Activated CD8-positive, alpha-beta T cell treated with anti-CD3 and anti-CD28 coated beads, Interleukin-2, amount 10 ng/mL, durations not matched to agents 7 days and 5 days (primary cell): Measurements from ENCODE around the gene CCDC124. TPM values are rescaled to one million over a fixed set of nuclear protein-coding genes. Genes with fewer than 3 reads are reported as not detected.
"Not testable (repeated sequence)": the region's sequence is repeated elsewhere in the genome, so short reads cannot be mapped to it uniquely, and the experiment has no call there.

Source experiments
- ATAC-seq: fragments of 150-1000 bp; cut with Tn5 transposase; one replicate; pipeline ENCODE4 v1.10.0; 2021; ENCODE audit warnings: moderate library complexity
- CTCF ChIA-PET: fragments of 350-600 bp; sonication (Branson Sonifier 250); formaldehyde crosslinking; loops from one replicate; lab custom pipeline; 2021; ENCODE audit warnings: antibody characterized with exemption; lab: Charles Lee
- POLR2A ChIA-PET: fragments of 350-600 bp; sonication (Branson Sonifier 250); formaldehyde crosslinking; loops from one replicate; lab custom pipeline; 2021; ENCODE audit warnings: antibody characterized with exemption; lab: Charles Lee
- DNase-seq: peaks from one replicate; pipeline ENCODE4 v3.0.0-alpha.2; 2020
- H3K27ac Mint-ChIP-seq: one replicate; pipeline ENCODE4 v1.8.0; 2021; ENCODE audit warnings: mild to moderate bottlenecking, mixed read lengths
- H3K27me3 Mint-ChIP-seq: one replicate; pipeline ENCODE4 v1.8.0; 2021; ENCODE audit warnings: low read depth, mixed read lengths
- H3K36me3 Mint-ChIP-seq: one replicate; pipeline ENCODE4 v1.8.0; 2021; ENCODE audit warnings: low read depth, mixed read lengths
- H3K4me1 Mint-ChIP-seq: one replicate; pipeline ENCODE4 v1.8.0; 2021; ENCODE audit warnings: low read depth, mixed read lengths
- H3K4me3 Mint-ChIP-seq: one replicate; pipeline ENCODE4 v1.8.0; 2021; ENCODE audit warnings: mild to moderate bottlenecking, mixed read lengths
- H3K9me3 Mint-ChIP-seq: one replicate; pipeline ENCODE4 v1.8.0; 2022; ENCODE audit warnings: mixed read lengths; ENCODE audit not compliant: insufficient read depth
- total RNA-seq, 2 experiments: library from RNA; stranded (reverse); gene quantifications; one replicate each; pipeline ENCODE4 v1.2.3, GENCODE V29; 2021

The CCDC124 gene
- total RNA-seq, 2 experiments from 2014 or later = 85.8 to 88.0 TPM

DNA sequence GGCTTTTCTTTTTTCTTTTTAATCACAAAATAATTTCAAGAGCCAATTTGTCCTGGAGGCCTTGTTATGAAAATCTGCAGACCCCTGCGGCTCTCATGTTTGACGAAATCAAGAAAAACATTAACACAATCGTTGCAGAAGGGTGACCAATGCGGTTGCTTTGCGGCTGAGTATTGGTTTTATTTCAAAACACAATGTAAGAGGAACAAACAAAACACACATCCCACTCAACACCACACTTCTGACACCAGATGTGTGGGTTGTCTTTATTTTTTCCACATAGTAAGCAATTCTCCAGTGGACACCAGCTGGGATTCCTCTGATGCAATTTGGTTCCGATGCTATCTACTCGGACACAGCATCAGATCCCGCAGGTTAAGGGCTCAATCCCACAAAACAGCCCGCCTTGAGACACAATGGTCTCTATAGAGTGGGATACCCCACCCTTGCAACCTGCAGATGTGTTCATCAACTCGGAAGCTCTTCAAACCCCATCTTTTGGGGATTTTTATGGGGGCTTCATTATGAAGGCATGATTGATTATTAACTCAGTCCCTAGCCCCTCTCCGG, 21.9 kb upstream of the CCDC124 start:
- Mint-ChIP-seq H3K27me3 (no peaks in the 10 kb centered on the region), H3K9me3 (peaks cover 4% of the 10 kb centered on the region), H3K36me3 (no peaks in the 10 kb centered on the region), H3K4me3 (no peak overlapping the region), H3K4me1 (no peaks in the 10 kb centered on the region), H3K27ac (no peak overlapping the region)
- CTCF ChIA-PET = interaction anchor here (1.1 kb wide), 1 partner anchor 22 kb away, joined by 3 read pairs; the partner anchor contains the start of gene CCDC124
- ATAC-seq = no peak
- POLR2A ChIA-PET = interaction anchor here (0.7 kb wide), 1 partner anchor 658 kb away, joined by 4 read pairs; no protein-coding TSS in a partner anchor
- no peak for DNase-seq

DNA sequence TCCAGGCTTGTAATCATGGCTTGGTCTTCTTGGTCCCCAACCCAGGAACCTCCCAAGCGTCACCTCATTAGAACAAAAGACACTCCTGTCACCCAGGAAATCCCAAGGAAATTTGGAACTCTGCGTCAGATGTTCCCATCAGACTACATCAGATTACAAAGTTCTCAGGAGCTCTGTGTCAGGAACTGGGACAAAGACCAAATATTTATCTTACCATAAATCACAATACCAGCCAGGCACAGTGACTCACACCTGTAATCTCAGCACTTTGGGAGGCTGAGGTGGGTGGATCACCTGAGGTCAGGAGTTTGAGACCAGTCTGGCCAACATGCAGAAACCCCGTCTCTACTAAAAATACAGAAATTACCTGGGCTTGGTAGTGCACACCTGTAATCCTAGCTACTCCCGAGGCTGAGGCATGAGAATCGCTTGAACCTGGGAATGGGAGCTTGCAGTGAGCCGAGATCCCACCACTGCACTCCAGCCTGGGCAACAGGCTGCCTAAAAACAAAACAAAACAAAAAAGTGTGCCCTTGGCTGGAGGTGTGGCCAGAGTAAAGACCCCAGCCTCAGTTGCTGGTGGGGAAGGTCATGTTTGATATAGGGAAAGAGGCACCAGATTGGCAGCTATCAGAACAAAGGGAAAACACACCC, 16.7 kb upstream of the CCDC124 start:
- H3K4me1 Mint-ChIP-seq = no peaks in the 10 kb centered on the region
- POLR2A ChIA-PET = no interaction called here
- no peak for DNase-seq
- H3K27me3 Mint-ChIP-seq = no peaks in the 10 kb centered on the region
- no peak for ATAC-seq
- H3K4me3 Mint-ChIP-seq = no peak overlapping the region
- H3K27ac Mint-ChIP-seq = no peak overlapping the region
- CTCF ChIA-PET = interaction anchor here (1.2 kb wide), 1 partner anchor 56 kb away, joined by 4 read pairs; the partner anchor contains the start of gene RPL18A
- H3K9me3 Mint-ChIP-seq = no peaks in the 10 kb centered on the region
- no peaks in the 10 kb centered on the region for H3K36me3 Mint-ChIP-seq

DNA sequence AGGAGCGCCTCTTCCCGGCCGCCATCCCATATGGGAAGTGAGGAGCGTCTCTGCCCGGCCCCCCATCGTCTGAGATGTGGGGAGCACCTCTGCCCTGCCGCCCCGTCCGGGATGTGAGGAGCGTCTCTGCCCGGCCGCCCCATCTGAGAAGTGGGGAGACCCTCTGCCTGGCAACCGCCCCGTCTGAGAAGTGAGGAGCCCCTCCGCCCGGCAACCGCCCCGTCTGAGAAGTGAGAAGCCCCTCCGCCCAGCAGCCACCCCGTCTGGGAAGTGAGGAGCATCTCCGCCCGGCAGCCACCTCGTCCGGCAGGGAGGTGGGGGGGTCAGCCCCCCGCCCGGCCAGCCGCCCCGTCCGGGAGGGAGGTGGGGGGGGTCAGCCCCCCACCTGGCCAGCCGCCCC, 14.7 kb upstream of the CCDC124 start:
- H3K4me1 Mint-ChIP-seq, H3K27me3 Mint-ChIP-seq, CTCF ChIA-PET, POLR2A ChIA-PET, H3K27ac Mint-ChIP-seq, H3K4me3 Mint-ChIP-seq, H3K9me3 Mint-ChIP-seq, H3K36me3 Mint-ChIP-seq, DNase-seq, ATAC-seq: not testable (repeated sequence)

DNA sequence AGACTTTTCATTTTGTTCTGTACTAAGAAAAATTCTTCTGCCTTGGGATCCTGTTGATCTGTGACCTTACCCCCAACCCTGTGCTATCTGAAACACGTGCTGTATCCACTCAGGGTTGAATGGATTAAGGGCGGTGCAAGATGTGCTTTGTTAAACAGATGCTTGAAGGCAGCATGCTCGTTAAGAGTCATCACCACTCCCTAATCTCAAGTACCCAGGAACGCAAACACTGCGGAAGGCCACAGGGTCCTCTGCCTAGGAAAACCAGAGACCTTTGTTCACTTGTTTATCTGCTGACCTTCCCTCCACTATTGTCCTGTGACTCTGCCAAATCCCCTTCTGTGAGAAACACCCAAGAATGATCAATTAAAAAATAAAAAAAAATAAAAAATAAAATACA, 13.7 kb upstream of the CCDC124 start:
- ATAC-seq, H3K4me3 Mint-ChIP-seq, POLR2A ChIA-PET, H3K4me1 Mint-ChIP-seq, H3K27ac Mint-ChIP-seq, H3K27me3 Mint-ChIP-seq, DNase-seq, H3K9me3 Mint-ChIP-seq, H3K36me3 Mint-ChIP-seq: not testable (repeated sequence)
- CTCF ChIA-PET = interaction anchor here (1.0 kb wide), 1 partner anchor 59 kb away, joined by 3 read pairs; the partner anchor contains the start of gene RPL18A

DNA sequence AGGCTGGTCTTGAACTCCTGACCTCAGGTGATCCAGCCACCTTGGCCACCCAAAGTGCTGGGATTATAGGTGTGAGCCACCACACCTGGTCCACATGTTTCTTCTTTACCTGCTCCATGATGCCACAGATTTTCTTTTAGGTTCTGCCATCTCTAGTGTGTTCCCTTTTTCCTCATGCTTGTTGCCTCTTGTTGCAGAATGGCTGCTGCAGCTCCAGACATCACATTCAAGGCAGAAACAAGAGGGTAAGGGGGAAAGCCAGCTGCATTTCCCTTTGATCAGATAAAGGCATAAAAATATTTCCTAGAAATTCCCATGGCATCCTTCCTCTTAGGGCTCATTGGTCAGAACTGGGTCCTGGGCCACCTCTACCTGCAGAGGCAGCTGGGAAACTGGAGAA, 12.3 kb upstream of the CCDC124 start:
- ChIA-PET POLR2A (no interaction called here), CTCF (interaction anchor here (1.0 kb wide), 1 partner anchor 12 kb away, joined by 4 read pairs; the partner anchor contains the start of gene CCDC124)
- Mint-ChIP-seq H3K4me3 (no peak overlapping the region), H3K36me3 (no peaks in the 10 kb centered on the region), H3K4me1 (no peaks in the 10 kb centered on the region), H3K27me3 (no peaks in the 10 kb centered on the region), H3K9me3 (no peaks in the 10 kb centered on the region), H3K27ac (no peak overlapping the region)
- no peak for DNase-seq
- no peak for ATAC-seq

DNA sequence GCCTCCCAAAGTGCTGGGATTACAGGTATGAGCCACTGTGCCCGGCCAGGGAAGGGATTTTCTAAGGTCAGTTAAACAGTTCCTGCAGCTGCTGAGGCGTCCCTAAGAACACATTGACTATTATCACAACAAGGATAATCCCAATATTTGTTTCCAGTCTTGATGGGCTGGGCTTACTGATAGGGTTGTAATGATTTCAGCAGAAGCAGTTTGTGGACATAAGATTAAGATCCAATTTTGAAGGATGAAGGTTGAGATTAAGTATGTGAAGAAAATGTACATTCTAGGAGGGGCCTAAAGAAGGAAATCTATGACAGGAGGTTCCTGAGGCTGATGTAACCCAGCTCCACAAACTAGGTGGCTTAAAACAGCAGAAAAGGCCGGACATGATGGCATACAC, 10.7 kb upstream of the CCDC124 start:
- ATAC-seq (no peak), DNase-seq (no peak)
- POLR2A ChIA-PET = no interaction called here
- Mint-ChIP-seq H3K4me3 (no peak overlapping the region), H3K9me3 (no peaks in the 10 kb centered on the region), H3K4me1 (no peaks in the 10 kb centered on the region), H3K27me3 (no peaks in the 10 kb centered on the region), H3K27ac (no peak overlapping the region), H3K36me3 (no peaks in the 10 kb centered on the region)
- CTCF ChIA-PET = no interaction called here

DNA sequence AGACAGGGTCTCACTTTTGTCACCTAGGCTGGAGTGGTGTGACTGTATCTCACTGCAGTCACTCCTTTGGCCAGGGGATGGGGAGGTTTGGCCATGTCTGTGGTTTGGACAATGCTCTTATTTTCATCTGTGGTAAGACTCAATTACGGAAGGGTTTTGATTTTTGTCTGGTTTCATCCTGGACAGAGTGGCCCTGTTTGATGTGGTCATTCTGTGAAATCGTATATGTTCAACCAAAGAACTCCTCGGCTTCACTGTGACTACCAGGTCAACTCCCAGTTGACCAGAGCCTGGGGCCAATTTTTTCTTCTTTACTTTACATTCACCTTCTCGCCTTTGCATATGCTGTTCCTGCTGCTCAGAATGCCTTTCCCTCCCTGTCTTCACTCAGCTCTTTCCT, 6.8 kb upstream of the CCDC124 start:
- CTCF ChIA-PET = no interaction called here
- no peaks in the 10 kb centered on the region for H3K9me3 Mint-ChIP-seq
- H3K27ac Mint-ChIP-seq = no peak overlapping the region
- no peak overlapping the region for H3K4me3 Mint-ChIP-seq
- peaks cover 2% of the 10 kb centered on the region for H3K4me1 Mint-ChIP-seq
- no peaks in the 10 kb centered on the region for H3K36me3 Mint-ChIP-seq
- ATAC-seq (no peak), DNase-seq (no peak)
- POLR2A ChIA-PET = no interaction called here
- H3K27me3 Mint-ChIP-seq = peaks cover 2% of the 10 kb centered on the region

DNA sequence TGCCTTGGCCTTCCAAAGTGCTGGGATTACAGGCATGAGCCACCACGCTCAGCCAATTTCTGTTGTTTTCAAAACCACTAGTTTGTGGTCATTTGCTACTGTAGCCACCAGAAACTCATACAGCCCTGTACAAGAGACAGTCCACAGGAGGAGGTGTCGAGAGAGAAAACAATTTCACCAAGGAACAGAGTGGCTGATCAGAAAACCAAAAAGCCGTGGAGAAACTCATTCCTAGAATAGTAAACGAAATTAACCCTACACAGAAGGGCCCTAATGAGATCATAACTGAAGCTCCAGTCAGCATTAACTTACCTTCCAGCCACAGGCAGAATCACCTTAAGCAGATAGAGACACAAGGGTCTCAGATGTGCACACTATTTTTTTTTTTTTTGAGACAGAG, 3.8 kb upstream of the CCDC124 start:
- peaks cover 2% of the 10 kb centered on the region for H3K27me3 Mint-ChIP-seq
- ChIA-PET POLR2A (interaction anchor here (0.6 kb wide), 1 partner anchor 70 kb away, joined by 3 read pairs; the partner anchor contains the start of gene RPL18A), CTCF (interaction anchor here (1.2 to 7.4 kb wide), 3 partner anchors 9 to 67 kb away, joined by 5 to 289 read pairs (median 6); partner anchors contain the start of gene RPL18A)
- DNase-seq (no peak), ATAC-seq (no peak)
- no peak overlapping the region for H3K4me3 Mint-ChIP-seq
- H3K27ac Mint-ChIP-seq = no peak overlapping the region
- no peaks in the 10 kb centered on the region for H3K9me3 Mint-ChIP-seq
- H3K36me3 Mint-ChIP-seq = no peaks in the 10 kb centered on the region
- H3K4me1 Mint-ChIP-seq = peaks cover 18% of the 10 kb centered on the region

DNA sequence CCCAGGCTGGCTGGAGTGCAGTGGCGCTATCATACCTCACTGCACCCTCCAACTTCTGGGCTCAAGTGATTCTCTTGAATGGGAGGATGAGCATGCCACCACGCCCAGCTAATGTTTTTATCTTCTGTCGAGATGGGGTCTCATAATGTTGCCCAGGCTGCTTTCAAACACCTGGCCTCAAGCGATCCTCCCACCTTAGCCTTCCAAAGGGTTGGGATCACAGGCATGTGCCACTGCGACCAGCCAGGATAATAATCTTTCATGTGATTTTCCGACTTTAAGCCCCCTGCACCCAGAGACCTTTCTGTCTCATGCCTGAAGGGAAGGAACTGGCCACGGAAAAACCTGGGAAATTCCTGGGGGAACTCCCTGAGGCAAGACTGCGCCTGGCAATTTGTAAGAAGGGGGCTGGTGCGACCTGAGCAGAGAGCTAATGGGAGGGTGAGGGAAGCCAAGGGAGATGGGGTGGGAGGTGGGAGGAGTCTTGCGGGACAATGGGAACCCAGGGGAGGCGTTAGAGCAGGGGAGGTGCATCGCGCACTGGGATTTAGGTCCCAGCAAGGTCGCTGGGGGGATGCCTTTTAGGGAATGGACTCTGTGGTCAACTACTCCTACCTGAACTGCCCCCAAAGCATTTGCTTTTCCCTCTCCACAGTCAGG, 1.2 kb upstream of the CCDC124 start:
- ChIA-PET POLR2A (interaction anchor here (0.8 to 2.8 kb wide), 9 partner anchors 13 to 325 kb away, joined by 3 to 69 read pairs (median 6); partner anchors contain the start of genes JAK3 and RPL18A), CTCF (interaction anchor here (0.9 to 7.4 kb wide), 19 partner anchors 14 to 227 kb away, joined by 3 to 289 read pairs (median 8); partner anchors contain the start of genes JAK3, MAP1S, RPL18A and SLC5A5)
- DNase-seq (no peak), ATAC-seq (no peak)
- no peaks in the 10 kb centered on the region for H3K9me3 Mint-ChIP-seq
- peaks cover 2% of the 10 kb centered on the region for H3K27me3 Mint-ChIP-seq
- H3K27ac Mint-ChIP-seq = peak overlapping the region; percentile 23
- peaks cover 21% of the 10 kb centered on the region for H3K4me1 Mint-ChIP-seq
- H3K4me3 Mint-ChIP-seq = peak overlapping the region; percentile 49
- H3K36me3 Mint-ChIP-seq = no peaks in the 10 kb centered on the region

DNA sequence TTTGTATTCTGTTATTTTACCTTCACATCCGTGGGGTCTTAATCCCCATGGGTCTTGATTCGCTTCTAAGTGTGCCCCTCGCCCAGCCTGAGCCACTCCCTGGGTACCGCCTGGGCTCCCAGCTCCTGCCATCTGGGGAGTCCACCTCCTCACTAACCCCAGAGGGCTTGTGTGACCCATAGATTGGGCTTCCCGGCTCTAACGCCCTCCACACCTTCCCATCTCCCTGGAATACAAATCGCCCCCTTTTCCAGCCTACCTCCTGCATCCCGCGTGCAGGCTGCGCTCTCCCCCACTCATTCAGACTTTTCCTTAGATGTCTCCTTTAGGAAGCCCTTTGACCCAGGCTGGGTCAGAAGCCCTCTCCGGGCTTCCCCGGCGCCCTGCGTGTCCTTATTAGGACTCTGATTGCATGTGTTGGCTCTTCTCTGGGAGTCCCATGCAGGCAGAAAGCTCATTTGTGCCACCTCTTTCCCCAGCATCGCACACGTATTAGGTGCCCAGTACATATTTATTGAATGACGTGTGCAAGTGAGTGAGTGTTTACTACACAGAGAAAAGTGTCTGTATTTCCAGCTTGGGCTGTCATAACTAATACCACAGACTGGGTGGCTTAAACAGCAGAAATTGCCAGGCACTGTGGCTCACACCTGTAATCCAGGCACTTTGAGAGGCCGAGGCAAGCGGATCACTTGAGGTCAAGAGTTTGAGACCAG, 757 bp downstream of the CCDC124 start:
- peaks cover 4% of the 10 kb centered on the region for H3K36me3 Mint-ChIP-seq
- ATAC-seq = no peak
- H3K27ac Mint-ChIP-seq = peak overlapping the region; percentile 96
- CTCF ChIA-PET = interaction anchor here (0.6 to 7.4 kb wide), 38 partner anchors 9 to 493 kb away, joined by 3 to 289 read pairs (median 4); partner anchors contain the start of genes ARRDC2, B3GNT3, JAK3 and KCNN1
- H3K4me3 Mint-ChIP-seq = peak overlapping the region; percentile 83
- POLR2A ChIA-PET = interaction anchor here (0.6 to 2.8 kb wide), 12 partner anchors 11 to 327 kb away, joined by 3 to 69 read pairs (median 4); partner anchors contain the start of genes FCHO1, JAK3 and RPL18A
- no peak for DNase-seq
- peaks cover 21% of the 10 kb centered on the region for H3K4me1 Mint-ChIP-seq
- no peaks in the 10 kb centered on the region for H3K9me3 Mint-ChIP-seq
- peaks cover 2% of the 10 kb centered on the region for H3K27me3 Mint-ChIP-seq

DNA sequence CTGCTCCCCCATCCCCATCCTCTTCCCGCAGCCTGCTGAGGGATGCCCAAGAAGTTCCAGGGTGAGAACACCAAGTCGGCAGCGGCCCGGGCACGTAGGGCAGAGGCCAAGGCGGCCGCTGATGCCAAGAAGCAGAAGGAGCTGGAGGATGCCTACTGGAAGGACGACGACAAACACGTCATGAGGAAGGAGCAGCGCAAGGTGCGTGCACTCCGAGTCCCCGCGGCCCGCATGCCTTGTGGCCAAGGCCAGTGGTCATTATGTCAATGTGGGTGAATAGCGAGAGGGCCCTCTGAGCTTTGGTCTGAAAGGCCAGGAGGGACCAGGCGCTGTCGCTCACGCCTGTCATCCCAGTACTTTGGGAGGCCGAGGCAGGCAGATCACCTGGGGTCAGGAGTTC, 3.6 kb downstream of the CCDC124 start:
- ChIA-PET POLR2A (no interaction called here), CTCF (interaction anchor here (1.0 to 3.7 kb wide), 3 partner anchors 61 to 87 kb away, joined by 4 to 141 read pairs (median 21); partner anchors contain the start of gene RPL18A)
- no peak overlapping the region for H3K27ac Mint-ChIP-seq

More for the DNA sequence above, 3.6 kb downstream of the CCDC124 start:
- Mint-ChIP-seq H3K36me3 (peaks cover 8% of the 10 kb centered on the region), H3K27me3 (no peaks in the 10 kb centered on the region), H3K4me3 (no peak overlapping the region), H3K4me1 (peaks cover 19% of the 10 kb centered on the region), H3K9me3 (no peaks in the 10 kb centered on the region)
- no peak for DNase-seq
- ATAC-seq = no peak
